Chondrocyte (in vitro differentiated cells): Measurements from ENCODE around the gene RASL12. TPM values are rescaled to one million over a fixed set of nuclear protein-coding genes. Genes with fewer than 3 reads are reported as not detected.
A peak's percentile ranks its signal among the peaks of the same experiment; 100 is the strongest.

ENCODE experiments used
- DNase-seq: peaks from one replicate; pipeline ENCODE4 v3.0.0; 2021; ENCODE audit warnings: mixed read lengths, low spot score
- H3K27ac Mint-ChIP-seq: one replicate; pipeline ENCODE4 v1.8.0; 2021; ENCODE audit warnings: mild to moderate bottlenecking, moderate library complexity, mixed read lengths; ENCODE audit not compliant: unreplicated experiment
- H3K27me3 Mint-ChIP-seq: 2 replicates; pipeline ENCODE4 v1.8.0; 2021; ENCODE audit warnings: low read depth, mixed read lengths
- H3K36me3 Mint-ChIP-seq: 2 replicates; pipeline ENCODE4 v1.8.0; 2021; ENCODE audit warnings: low read depth, mixed read lengths
- H3K4me1 Mint-ChIP-seq: 2 replicates; pipeline ENCODE4 v1.8.0; 2021; ENCODE audit warnings: low read depth, mild to moderate bottlenecking, mixed read lengths
- H3K4me3 Mint-ChIP-seq: one replicate; pipeline ENCODE4 v1.8.0; 2021; ENCODE audit warnings: mild to moderate bottlenecking, moderate library complexity, mixed read lengths; ENCODE audit not compliant: unreplicated experiment
- H3K9me3 Mint-ChIP-seq: 2 replicates; pipeline ENCODE4 v1.8.0; 2021; ENCODE audit warnings: low read depth, mixed read lengths
- CTCF ChIP-seq: fragments of 200-600 bp; sonication (generic); IDR thresholded peaks from 2 replicates; pipeline ENCODE4 v1.5.0; 2021; ENCODE audit warnings: antibody characterized with exemption, mild to moderate bottlenecking, moderate library complexity
- total RNA-seq: library from RNA; stranded (reverse); gene quantifications from 3 replicates; pipeline ENCODE4 v1.2.1, GENCODE V29; 2021

The RASL12 gene
- total RNA-seq, 1 donor from 2014 or later, result 12.7 TPM

GRCh38 chr15:65091946-65092770 lies 24.4 kb upstream of the RASL12 start:
- H3K4me1 Mint-ChIP-seq, result peaks cover 31% of the 10 kb centered on the region
- no peaks in the 10 kb centered on the region for H3K27me3 Mint-ChIP-seq
- no peaks in the 10 kb centered on the region for H3K9me3 Mint-ChIP-seq
- TF ChIP-seq CTCF, result no peak
- H3K36me3 Mint-ChIP-seq, result no peaks in the 10 kb centered on the region
- DNase-seq, result peak; percentile 27
- H3K27ac Mint-ChIP-seq, result no peak overlapping the region
- no peak overlapping the region for H3K4me3 Mint-ChIP-seq

GRCh38 chr15:65089206-65089824 lies 21.5 kb upstream of the RASL12 start:
- Mint-ChIP-seq H3K27me3 (peaks cover 14% of the 10 kb centered on the region), H3K4me3 (no peak overlapping the region)
- no peak for TF ChIP-seq CTCF

GRCh38 chr15:65088643-65089021 lies 20.8 kb upstream of the RASL12 start:
- no peak for TF ChIP-seq CTCF
- Mint-ChIP-seq H3K36me3 (no peaks in the 10 kb centered on the region), H3K9me3 (no peaks in the 10 kb centered on the region), H3K4me1 (peaks cover 18% of the 10 kb centered on the region), H3K27ac (peak overlapping the region; percentile 22), H3K27me3 (peaks cover 17% of the 10 kb centered on the region), H3K4me3 (no peak overlapping the region)
- no peak for DNase-seq

More at GRCh38 chr15:65089206-65089824, 21.5 kb upstream of the RASL12 start:
- Mint-ChIP-seq H3K27ac (no peak overlapping the region), H3K36me3 (no peaks in the 10 kb centered on the region), H3K4me1 (peaks cover 18% of the 10 kb centered on the region), H3K9me3 (no peaks in the 10 kb centered on the region)
- no peak for DNase-seq

- Mint-ChIP-seq H3K9me3 (no peaks in the 10 kb centered on the region), H3K27ac (peak overlapping the region; percentile 33), H3K36me3 (no peaks in the 10 kb centered on the region), H3K27me3 (peaks cover 17% of the 10 kb centered on the region), H3K4me1 (peaks cover 22% of the 10 kb centered on the region), H3K4me3 (no peak overlapping the region)
- no peak for TF ChIP-seq CTCF
- no peak for DNase-seq
Observed at GRCh38 chr15:65087873-65088642, 20.3 kb upstream of the RASL12 start.

GRCh38 chr15:65087411-65087810 lies 19.6 kb upstream of the RASL12 start:
- no peak for DNase-seq
- H3K4me3 Mint-ChIP-seq, result no peak overlapping the region
- TF ChIP-seq CTCF, result no peak
- no peaks in the 10 kb centered on the region for H3K36me3 Mint-ChIP-seq
- H3K4me1 Mint-ChIP-seq, result peaks cover 28% of the 10 kb centered on the region
- H3K27ac Mint-ChIP-seq, result no peak overlapping the region
- H3K9me3 Mint-ChIP-seq, result no peaks in the 10 kb centered on the region
- peaks cover 17% of the 10 kb centered on the region for H3K27me3 Mint-ChIP-seq
